ENCODE results near the gene FTH1. TPM values are rescaled to one million over a fixed set of nuclear protein-coding genes. Genes with fewer than 3 reads are reported as not detected.
"Not testable (repeated sequence)": the region's sequence is repeated elsewhere in the genome, so short reads cannot be mapped to it uniquely, and the experiment has no call there.

Gene FTH1
- total RNA-seq, 2 donors from 2014 or later: 1,006 to 1,113 TPM

DNA sequence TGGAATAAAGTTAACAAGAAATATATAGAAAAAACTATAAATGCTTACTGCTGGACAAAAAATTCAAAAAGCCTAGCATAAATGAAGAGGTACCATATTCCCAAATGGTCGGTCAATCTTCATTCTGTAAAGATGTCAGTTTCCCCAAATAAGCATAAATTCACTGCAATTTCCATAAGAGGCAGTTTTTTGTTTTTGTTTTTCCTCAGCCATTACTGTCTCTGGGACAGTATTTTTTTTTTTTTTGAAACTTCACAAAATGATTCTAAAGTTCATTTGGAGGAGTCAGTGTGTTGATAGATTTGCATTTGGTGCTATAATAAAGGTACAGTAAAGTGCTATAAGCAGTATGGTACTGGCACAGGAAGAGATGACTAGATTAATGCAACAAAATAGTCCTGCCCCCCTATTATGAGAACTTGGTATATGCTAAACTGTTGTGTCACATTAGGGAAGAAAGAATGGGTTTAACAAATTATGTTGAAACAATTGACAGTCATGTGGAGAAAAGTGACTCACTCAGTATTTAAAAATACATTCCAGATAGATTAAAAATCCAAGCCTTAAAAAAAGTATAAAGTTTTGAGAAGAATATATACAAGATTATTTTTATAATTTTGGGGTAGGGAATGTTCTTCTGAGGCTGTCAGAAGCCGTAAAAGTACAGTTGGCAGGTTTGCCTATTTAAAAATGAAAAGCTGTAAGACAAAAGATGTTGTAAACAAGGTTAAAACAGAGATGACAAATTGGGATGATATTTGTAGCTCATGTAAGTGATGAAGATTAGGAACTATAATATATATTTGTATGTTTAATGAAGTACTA is 2.6 kb upstream of the FTH1 start:
- Mint-ChIP-seq H3K36me3 (peaks cover 20 to 22% of the 10 kb centered on the region in 2 donors), H3K9me3 (no peaks in the 10 kb centered on the region)
- no peak for ATAC-seq

DNA sequence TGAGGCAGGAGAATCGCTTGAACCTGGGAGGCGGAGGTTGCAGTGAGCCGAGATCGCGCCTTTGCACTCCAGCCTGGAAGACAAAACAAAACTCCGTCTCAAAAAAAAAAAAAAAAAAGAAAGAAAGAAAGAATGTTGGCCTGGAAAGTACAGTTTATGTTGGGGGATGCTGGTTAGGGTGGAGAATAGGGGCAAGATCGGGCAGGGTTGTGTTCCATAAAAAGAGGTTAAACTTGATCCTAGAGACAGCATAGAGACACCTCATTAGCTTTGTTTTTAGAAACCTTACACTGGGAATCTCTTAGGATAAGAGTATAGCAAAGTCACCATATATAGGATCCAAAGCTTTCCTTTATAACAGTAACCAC is 1.9 kb upstream of the FTH1 start:
- H3K27ac Mint-ChIP-seq: peak overlapping the region; percentile 17 to 87
- no peak for ATAC-seq
- H3K36me3 Mint-ChIP-seq: peaks cover 27 to 28% of the 10 kb centered on the region in 2 donors
- DNase-seq (ENCODE audit: low spot score in 2 of 2): peak in 1 of 2 donors; percentile 3
- no peaks in the 10 kb centered on the region for H3K9me3 Mint-ChIP-seq

More for the DNA sequence above, 2.6 kb upstream of the FTH1 start:
- no peak for DNase-seq (ENCODE audit: low spot score in 2 of 2)
- H3K27ac Mint-ChIP-seq: peak overlapping the region in 1 of 2 donors; percentile 17

DNA sequence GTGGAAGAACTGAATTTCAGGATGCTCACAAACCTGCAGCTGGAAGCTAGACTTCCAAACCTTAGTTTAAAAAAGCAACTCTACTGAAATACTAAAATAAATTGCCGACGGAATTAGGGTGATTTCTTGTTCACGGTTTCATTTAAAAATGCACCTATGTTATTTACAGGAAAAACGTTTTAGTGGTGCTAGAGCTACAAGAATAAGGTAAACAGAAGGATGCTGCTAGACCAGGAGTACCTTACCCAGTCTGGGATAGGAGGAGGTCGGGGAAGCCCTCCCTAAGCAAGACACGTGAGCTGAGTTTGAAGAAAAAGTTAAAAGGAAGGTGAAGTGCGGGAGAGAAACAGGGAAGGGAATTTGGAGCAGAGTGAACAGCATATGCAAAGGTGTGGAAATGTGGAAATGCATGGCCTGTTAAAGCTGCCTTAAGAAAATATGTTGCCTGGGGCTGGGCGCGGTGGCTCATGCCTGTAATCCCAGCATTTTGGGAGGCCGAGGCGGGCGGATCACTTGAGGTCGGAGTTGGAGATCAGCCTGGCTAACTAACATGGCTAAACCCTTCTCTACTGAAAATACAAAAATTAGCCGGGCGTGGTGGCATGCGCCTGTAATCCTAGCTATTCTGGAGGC is 1.4 kb upstream of the FTH1 start:
- ATAC-seq: no peak
- peak in 1 of 2 donors; percentile 34 for DNase-seq (ENCODE audit: low spot score in 2 of 2)
- H3K36me3 Mint-ChIP-seq: peaks cover 32 to 33% of the 10 kb centered on the region in 2 donors
- H3K9me3 Mint-ChIP-seq: no peaks in the 10 kb centered on the region
- peak overlapping the region; percentile 91 for H3K27ac Mint-ChIP-seq

DNA sequence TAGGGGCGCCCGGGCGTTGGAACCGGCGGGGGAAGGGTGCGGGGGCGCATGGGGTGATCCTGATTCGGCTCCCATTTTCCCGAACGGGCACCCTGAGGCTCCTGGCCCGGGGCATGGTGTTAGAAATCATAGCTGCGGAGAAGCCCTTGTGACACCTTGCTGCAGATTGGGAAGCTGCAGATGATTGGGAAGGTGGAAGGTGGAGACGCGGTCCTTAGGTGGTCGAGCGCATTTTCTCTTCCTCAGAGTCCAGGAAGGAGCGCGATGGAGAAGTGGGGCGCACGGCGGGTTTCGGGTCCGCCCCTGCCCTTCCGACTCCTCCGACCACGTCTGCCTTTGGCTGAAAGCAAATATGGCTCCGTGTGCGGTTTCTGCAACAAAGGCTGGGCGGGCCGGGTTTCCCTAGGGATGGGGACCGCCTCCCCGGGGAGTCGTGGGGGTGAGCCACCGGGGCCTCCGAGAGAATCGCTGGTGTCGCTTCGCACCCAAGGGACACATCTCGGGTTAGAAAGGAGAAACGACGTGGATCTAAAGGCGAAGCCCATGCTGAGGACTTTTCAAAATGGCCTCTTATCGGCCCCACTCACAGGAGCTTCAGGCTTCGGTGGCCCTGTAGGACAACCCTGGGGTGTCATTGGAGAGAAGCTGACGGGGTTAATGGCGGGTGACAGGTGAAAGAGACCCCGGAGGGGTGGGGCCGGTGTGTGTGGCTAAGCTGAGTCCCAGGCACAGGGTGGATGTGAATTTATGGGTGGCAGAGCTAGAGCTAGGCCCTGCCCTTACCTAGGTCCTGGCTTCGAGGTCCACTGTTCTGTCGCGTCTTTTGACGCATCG is 707 bp upstream of the FTH1 start:
- H3K27ac Mint-ChIP-seq: peak overlapping the region; percentile 91
- DNase-seq (ENCODE audit: low spot score in 2 of 2): peak; percentile 46 to 70
- no peaks in the 10 kb centered on the region for H3K9me3 Mint-ChIP-seq
- peaks cover 34 to 38% of the 10 kb centered on the region in 2 donors for H3K36me3 Mint-ChIP-seq
- peak; percentile 23 to 34 for ATAC-seq

DNA sequence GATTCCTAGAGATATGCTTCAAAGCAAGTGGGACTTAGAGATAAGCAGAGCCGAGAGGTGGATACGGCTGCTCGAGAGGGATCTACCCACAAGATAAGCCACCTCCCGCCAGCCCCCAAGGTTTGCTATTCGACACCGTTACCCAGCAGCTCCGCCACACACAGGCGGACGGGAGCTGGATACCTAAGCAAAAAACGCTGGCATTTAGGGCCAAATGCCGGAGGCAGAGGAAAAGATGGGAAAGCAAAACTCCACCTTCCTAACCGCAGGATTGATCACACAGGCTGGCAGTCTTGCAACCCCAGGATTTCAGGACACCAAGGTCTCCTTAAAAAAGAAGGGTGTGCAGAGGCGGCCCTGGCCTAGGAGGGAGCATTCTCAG is 709 bp downstream of the FTH1 start:
- peaks cover 34 to 38% of the 10 kb centered on the region in 2 donors for H3K36me3 Mint-ChIP-seq
- peak overlapping the region; percentile 91 to 93 for H3K27ac Mint-ChIP-seq
- no peaks in the 10 kb centered on the region for H3K9me3 Mint-ChIP-seq
- no peak for ATAC-seq
- peak in 1 of 2 donors; percentile 61 for DNase-seq (ENCODE audit: low spot score in 2 of 2)

DNA sequence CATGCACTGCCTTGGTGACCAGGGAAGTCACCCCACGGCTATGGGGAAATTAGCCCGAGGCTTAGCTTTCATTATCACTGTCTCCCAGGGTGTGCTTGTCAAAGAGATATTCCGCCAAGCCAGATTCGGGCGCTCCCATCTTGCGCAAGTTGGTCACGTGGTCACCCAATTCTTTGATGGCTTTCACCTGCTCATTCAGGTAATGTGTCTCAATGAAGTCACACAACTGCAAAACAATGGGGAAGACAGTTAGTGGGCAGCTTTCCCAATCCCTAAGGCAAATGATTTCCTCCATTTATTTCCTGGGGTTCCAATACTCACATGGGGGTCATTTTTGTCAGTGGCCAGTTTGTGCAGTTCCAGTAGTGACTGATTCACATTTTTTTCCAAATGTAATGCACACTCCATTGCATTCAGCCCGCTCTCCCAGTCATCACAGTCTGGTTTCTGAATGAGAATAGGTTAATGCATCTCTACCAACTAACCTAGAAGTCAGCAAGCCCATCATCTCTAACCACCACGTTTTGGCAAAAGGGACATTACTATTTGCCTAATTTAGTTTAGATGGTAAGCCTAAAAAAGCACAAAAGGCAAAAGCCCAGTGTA is 2.7 kb downstream of the FTH1 start:
- peaks cover 34 to 38% of the 10 kb centered on the region in 2 donors for H3K36me3 Mint-ChIP-seq
- H3K9me3 Mint-ChIP-seq, ATAC-seq: not testable (repeated sequence)
- peak in 1 of 2 donors; percentile 16 for DNase-seq (ENCODE audit: low spot score in 2 of 2)
- peak overlapping the region; percentile 9 to 91 for H3K27ac Mint-ChIP-seq

DNA sequence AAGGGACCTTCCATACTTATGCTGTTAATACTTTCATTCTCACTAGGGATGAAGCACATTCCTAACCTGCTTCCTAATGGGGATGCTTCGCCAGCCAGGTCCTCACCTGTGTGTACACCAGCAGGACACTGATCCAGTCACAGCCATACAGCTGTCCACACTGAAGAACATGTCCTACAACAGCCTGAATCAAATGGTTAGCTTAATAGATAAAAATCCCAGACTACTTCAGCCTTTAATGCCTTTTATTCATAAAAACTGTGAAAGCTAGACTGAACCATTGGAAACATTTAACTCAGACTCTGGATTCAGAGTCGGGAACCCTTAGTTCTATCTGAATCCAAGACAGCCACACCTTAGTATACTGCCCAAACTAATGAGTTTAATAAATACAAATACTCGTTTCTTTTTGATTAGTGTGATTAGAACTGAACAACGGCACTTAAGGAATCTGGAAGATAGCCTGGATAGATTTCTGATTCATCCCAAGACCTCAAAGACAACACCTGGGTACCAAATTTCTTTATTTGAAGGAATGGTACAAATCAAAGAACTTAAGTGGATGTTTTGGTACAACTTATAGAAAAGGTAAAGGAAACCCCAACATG is 3.3 kb downstream of the FTH1 start:
- Mint-ChIP-seq H3K9me3 (no peaks in the 10 kb centered on the region), H3K27ac (peak overlapping the region; percentile 65 to 91)

DNA sequence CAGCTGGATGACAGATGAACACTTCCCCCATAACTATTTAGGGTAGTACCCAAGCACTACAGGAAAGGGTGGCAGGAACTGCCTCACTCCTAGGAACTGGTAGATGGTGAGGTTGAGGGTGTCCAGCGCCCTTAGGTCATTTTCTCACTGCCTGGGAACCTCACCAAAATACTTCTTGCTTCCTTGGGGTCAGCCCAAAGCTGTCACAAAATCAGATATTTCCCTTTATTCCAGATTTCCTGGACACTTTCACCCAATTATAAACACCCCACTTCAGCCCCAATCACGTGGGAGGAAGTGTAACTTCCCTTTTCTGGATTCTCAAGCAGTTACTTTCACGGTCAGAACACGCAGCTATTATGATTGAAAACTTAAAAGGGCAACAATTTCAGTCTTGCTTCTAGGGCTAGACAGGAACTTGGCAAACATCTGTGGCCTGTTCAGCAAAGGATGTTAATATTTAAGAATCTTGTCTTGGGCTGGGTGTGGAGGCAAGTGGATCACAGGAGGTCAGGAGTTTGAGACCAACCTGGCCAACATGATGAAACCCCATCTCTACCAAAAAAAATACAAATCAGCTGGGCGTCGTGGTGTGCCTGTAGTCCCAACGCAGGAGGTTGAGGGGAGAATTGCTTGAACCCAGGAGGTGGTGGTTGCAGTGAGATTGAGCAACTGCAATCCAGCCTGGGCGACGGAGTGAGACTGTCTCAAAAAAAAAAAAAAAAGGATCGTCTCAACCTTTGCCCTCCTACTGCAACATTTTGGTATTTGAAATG is 4.0 kb downstream of the FTH1 start:
- ATAC-seq: peak in 1 of 2 donors; percentile 14
- Mint-ChIP-seq H3K36me3 (peaks cover 30 to 32% of the 10 kb centered on the region in 2 donors), H3K27ac (peak overlapping the region; percentile 65 to 91), H3K9me3 (no peaks in the 10 kb centered on the region)
- DNase-seq (ENCODE audit: low spot score in 2 of 2): peak in 1 of 2 donors; percentile 9

More for the DNA sequence above, 3.3 kb downstream of the FTH1 start:
- ATAC-seq (no peak), DNase-seq (ENCODE audit: low spot score in 2 of 2) (peak in 1 of 2 donors; percentile 26)
- peaks cover 34% of the 10 kb centered on the region in 2 donors for H3K36me3 Mint-ChIP-seq

DNA sequence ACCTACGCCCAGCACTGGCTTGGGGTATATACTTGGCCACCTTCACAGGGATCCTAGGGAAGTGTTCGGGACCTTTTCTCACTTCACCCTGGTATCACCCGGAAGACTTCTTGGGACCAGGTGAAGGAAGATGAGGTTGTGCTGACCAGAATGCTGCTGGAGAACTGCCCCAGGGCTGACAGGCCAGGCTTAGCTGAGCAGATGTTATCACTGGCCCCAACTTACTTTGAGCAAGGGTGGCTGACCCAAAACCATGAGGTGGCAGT is 4.5 kb downstream of the FTH1 start:
- no peak for ATAC-seq
- H3K27ac Mint-ChIP-seq: peak overlapping the region; percentile 25 to 91

DNA sequence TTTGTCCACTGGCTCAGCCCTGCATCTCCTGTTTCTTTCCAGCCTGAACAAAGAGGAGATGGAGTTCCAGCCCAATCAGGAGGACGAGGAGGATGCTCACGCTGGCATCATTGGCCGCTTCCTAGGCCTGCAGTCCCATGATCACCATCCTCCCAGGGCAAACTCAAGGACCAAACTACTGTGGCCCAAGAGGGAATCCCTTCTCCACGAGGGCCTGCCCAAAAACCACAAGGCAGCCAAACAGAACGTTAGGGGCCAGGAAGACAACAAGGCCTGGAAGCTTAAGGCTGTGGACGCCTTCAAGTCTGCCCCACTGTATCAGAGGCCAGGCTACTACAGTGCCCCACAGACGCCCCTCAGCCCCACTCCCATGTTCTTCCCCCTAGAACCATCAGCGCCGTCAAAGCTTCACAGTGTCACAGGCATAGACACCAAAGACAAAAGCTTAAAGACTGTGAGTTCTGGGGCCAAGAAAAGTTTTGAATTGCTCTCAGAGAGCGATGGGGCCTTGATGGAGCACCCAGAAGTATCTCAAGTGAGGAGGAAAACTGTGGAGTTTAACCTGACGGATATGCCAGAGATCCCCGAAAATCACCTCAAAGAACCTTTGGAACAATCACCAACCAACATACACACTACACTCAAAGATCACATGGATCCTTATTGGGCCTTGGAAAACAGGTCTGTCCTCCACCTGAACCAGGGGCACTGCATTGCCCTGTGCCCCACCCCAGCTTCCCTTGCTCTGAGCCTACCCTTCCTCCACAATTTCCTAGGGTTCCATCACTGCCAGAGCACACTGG is 5.0 kb downstream of the FTH1 start:
- Mint-ChIP-seq H3K27ac (peak overlapping the region; percentile 25 to 91), H3K36me3 (peaks cover 28 to 32% of the 10 kb centered on the region in 2 donors), H3K9me3 (no peaks in the 10 kb centered on the region)
- no peak for ATAC-seq
- DNase-seq (ENCODE audit: low spot score in 2 of 2): peak in 1 of 2 donors; percentile 53

More for the DNA sequence above, 4.5 kb downstream of the FTH1 start:
- Mint-ChIP-seq H3K9me3 (no peaks in the 10 kb centered on the region), H3K36me3 (peaks cover 28 to 32% of the 10 kb centered on the region in 2 donors)
- peak in 1 of 2 donors; percentile 54 for DNase-seq (ENCODE audit: low spot score in 2 of 2)

DNA sequence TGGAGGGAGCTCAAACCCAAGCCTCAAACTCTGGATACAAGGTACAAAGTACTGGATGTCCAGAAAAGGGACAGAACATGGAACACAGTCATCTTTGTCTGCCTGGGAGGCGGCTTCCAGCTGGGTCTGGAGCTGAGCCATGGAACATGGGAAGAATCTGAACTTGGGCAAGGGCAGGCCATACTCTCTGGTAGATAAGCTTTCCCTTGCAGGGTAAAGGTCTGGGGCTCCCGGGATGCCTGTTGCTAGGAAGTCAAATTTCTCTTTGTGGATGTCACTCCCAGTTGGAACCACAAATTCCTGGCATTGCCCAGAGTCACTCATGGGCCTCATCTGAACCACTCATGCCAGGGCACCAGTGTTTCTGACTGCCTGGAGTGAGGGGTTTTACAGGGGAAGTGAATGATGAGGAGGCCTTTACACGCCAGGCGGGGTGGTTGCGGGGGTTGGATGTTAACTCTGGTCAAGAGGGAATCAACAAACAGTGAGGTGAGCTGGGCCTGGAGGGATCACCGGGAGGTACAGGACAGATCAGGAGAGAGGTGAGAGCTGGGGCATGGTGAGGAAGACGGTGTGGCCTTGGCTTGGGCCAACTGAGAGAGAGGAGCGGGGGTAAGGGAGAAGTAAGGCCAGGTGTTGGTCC is 5.7 kb downstream of the FTH1 start:
- peak overlapping the region in 1 of 2 donors; percentile 7 for H3K27ac Mint-ChIP-seq
- ATAC-seq (no peak), DNase-seq (ENCODE audit: low spot score in 2 of 2) (peak in 1 of 2 donors; percentile 52)
- no peaks in the 10 kb centered on the region for H3K9me3 Mint-ChIP-seq
- peaks cover 25 to 31% of the 10 kb centered on the region in 2 donors for H3K36me3 Mint-ChIP-seq

DNA sequence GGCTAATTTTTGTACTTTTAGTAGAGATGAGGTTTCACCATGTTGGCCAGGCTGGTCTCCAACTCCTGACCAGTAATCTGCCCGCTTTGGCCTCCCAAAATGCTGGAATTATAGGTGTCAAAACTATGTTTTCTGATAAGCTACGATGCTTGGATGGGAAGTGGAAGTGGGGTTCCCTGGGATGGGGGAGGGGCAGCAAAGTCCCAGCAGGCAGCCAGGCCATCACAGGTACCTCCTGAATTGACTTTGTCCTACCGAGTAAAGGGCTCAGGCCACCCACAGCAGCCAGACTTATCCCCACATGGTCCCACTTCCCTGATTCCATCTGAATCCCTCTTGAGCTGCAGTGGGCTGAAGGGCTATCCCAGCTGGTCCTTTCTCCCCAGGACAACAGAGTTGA is 6.9 kb downstream of the FTH1 start:
- no peak overlapping the region for H3K27ac Mint-ChIP-seq
- peak in 1 of 2 donors; percentile 44 for DNase-seq (ENCODE audit: low spot score in 2 of 2)
- H3K9me3 Mint-ChIP-seq: no peaks in the 10 kb centered on the region
- no peak for ATAC-seq
- H3K36me3 Mint-ChIP-seq: peaks cover 17 to 23% of the 10 kb centered on the region in 2 donors

DNA sequence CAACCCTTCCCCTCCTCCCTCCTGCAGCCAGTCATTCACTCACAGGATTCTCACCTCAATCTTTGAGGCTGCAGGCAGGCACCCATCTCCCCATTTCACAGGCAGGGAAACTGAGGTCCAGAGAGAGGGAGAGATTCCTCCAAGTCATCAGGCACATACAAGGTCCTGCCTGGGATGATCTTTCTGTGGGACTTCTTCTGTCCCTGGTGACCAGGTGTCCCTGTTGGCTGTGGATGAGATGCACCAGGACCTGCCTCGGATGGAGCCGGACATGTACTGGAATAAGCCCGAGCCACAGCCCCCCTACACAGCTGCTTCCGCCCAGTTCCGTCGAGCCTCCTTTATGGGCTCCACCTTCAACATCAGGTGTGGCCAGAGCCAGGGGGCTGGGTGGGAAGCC is 7.8 kb downstream of the FTH1 start:
- Mint-ChIP-seq H3K27ac (no peak overlapping the region), H3K36me3 (peaks cover 8 to 15% of the 10 kb centered on the region in 2 donors), H3K9me3 (no peaks in the 10 kb centered on the region)
- peak in 1 of 2 donors; percentile 47 for DNase-seq (ENCODE audit: low spot score in 2 of 2)
- no peak for ATAC-seq

DNA sequence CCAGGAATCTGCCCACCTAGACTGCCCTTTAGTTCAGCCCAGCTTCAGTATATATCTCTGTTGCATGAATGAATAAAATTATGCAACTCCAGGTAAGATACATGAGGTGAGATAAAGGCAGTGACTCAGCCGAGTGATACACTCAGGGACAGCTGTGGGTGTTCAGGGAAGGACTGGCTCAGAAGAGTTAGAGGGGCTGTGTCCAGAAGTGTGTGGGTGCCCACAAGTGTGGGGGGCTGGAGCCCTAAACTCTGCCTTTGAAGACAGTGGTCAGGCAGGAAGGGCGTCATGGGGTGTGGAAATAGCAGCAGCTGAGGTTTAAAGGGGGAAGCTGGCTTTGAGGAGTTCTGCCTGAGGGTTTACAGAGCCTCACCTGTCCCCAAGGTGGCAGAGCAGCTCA is 8.3 kb downstream of the FTH1 start:
- Mint-ChIP-seq H3K36me3 (peaks cover 3 to 9% of the 10 kb centered on the region in 2 donors), H3K27ac (no peak overlapping the region), H3K9me3 (no peaks in the 10 kb centered on the region)
- peak in 1 of 2 donors; percentile 20 for ATAC-seq
- peak in 1 of 2 donors; percentile 33 for DNase-seq (ENCODE audit: low spot score in 2 of 2)

All from activated naive CD4-positive, alpha-beta T cell treated with anti-CD3 and anti-CD28 coated beads, Interleukin-2, amount 50 U/mL, for 72 hours (primary cell).